Activated naive CD4-positive, alpha-beta T cell (primary cell): ENCODE data around the gene U2AF1L4.
"Not testable (repeated sequence)": the region's sequence is repeated elsewhere in the genome, so short reads cannot be mapped to it uniquely, and the experiment has no call there.

Experiments
- DNase-seq, 4 experiments: peaks; one replicate each; lab custom pipeline; 2025; lab: John Stamatoyannopoulos, UW

U2AF1L4 gene

DNA sequence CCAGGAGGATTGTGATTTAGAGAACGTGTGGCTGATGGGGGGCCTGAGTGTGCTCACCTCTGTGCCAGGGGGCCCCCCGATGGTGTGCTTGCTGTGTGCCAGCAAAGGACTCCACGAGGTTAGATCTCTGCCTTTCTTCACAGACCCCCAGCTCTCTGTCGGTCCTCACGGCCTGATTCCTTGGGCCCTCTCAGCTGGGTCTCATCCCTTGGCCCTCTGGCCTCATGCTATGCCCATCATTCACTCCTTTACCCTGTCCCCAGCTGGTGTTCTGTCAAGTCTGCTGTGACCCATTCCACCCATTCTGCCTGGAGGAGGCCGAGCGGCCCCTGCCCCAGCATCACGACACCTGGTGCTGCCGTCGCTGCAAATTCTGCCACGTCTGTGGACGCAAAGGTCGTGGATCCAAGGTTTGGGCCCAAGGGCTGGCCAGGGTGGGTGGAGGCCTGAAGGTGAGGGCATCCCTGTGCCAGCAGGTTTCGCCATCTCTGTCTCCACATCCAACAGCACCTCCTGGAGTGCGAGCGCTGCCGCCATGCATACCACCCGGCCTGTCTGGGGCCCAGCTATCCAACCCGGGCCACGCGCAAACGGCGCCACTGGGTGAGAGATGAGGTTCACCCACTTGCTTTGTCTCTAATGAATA is 19.9 kb downstream of the U2AF1L4 start:
- no peak for DNase-seq

DNA sequence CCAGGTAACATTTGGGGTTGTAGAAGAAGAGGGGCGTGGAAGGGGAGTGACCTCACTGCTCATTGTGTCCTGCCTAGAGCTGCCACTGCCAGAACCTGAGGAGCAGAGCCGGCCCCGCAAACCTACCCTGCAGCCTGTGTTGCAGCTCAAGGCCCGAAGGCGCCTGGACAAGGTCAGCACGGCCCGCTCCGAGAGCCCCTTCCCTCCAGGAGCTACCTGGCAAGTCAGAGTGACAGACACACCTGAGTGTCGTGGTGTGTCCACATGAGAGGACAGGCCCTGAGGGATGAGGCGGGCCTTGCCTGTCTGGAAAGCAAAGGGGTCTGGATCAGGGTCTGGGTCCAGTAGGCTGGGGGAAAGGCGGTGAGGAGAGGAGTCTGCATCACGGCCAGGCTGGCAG is 20.7 kb downstream of the U2AF1L4 start:
- DNase-seq, result no peak

DNA sequence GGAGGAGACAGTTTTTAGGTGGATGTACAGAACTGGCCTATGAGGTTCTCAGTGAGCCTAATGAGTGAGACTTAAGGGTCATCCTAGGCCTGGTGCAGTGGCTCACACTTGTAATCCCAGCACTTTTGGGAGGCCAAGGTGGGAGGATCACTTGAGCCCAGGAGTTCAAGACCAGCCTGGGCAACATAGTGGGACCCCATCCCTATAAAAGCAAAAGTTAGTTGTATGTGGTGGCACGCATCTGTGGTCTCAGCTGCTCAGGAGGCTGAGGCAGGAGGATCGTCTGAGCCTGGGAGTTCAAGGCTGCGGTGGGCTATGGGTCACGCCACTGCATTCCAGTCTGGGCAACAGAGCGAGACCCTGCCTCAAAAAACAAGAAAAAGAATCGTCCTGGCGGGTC is 21.1 kb downstream of the U2AF1L4 start:
- not testable (repeated sequence) for DNase-seq

DNA sequence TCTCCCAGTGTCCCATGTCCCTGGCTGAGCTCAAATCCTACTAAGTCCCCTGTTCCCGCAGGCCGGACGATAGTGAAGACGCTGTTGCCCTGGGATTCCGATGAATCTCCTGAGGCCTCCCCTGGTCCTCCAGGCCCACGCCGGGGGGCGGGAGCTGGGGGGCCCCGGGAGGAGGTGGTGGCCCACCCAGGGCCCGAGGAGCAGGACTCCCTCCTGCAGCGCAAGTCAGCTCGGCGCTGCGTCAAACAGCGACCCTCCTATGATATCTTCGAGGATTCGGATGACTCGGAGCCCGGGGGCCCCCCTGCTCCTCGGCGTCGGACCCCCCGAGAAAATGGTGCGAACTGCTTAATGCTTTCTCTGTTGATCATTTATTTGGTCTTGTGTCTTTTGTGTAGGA is 21.5 kb downstream of the U2AF1L4 start:
- no peak for DNase-seq

DNA sequence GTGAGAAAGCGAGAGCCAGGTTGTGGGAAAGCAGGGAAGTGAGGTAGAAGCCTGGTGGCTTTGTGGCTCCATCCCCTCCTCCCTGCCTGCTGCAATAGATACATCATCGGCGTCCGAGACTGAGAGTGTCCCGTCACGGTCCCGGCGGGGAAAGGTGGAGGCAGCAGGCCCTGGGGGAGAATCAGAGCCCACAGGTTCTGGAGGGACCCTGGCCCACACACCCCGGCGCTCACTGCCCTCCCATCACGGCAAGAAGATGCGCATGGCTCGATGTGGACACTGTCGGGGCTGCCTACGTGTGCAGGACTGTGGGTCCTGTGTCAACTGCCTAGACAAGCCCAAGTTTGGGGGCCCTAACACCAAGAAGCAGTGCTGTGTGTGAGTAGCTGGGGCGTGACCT is 22.3 kb downstream of the U2AF1L4 start:
- DNase-seq, result no peak

DNA sequence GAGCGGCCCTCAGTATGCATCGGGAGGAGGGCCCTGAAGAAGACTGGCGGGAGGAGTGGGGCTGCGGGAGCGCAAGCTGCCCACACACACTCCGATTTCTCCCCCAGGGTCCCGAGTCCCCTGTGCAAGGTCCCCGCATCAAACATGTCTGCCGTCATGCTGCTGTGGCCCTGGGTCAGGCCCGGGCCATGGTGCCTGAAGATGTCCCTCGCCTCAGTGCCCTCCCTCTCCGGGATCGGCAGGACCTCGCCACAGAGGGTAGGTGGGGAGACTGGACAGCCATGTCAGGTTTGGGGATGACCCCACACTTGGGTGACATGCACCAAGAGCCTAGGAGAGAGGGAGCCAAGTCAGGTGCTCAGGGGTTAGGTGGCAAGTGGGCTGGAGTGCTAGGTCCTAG is 22.8 kb downstream of the U2AF1L4 start:
- no peak for DNase-seq

DNA sequence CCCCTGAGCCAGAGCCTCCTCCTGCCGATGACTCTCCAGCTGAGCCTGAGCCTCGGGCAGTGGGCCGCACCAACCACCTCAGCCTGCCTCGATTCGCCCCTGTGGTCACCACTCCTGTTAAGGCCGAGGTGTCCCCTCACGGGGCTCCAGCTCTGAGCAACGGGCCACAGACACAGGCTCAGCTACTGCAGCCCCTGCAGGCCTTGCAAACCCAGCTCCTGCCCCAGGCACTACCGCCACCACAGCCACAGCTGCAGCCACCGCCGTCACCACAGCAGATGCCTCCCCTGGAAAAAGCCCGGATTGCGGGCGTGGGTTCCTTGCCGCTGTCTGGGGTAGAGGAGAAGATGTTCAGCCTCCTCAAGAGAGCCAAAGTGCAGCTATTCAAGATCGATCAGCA is 23.8 kb downstream of the U2AF1L4 start:
- DNase-seq, result no peak

DNA sequence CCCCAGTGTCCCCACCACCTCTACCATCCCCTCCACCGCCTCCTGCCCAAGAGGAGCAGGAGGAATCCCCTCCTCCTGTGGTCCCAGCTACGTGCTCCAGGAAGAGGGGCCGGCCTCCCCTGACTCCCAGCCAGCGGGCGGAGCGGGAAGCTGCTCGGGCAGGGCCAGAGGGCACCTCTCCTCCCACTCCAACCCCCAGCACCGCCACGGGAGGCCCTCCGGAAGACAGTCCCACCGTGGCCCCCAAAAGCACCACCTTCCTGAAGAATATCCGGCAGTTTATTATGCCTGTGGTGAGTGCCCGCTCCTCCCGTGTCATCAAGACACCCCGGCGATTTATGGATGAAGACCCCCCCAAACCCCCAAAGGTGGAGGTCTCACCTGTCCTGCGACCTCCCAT is 24.6 kb downstream of the U2AF1L4 start:
- no peak for DNase-seq

DNA sequence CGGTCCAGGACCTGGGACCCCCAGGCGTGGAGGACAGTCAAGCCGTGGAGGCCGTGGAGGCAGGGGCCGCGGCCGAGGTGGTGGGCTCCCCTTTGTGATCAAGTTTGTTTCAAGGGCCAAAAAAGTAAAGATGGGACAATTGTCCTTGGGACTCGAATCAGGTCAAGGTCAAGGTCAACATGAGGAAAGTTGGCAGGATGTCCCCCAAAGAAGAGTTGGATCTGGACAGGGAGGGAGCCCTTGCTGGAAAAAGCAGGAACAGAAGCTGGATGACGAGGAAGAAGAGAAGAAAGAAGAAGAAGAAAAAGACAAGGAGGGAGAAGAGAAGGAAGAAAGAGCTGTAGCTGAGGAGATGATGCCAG is 25.1 kb downstream of the U2AF1L4 start:
- DNase-seq, result no peak

DNA sequence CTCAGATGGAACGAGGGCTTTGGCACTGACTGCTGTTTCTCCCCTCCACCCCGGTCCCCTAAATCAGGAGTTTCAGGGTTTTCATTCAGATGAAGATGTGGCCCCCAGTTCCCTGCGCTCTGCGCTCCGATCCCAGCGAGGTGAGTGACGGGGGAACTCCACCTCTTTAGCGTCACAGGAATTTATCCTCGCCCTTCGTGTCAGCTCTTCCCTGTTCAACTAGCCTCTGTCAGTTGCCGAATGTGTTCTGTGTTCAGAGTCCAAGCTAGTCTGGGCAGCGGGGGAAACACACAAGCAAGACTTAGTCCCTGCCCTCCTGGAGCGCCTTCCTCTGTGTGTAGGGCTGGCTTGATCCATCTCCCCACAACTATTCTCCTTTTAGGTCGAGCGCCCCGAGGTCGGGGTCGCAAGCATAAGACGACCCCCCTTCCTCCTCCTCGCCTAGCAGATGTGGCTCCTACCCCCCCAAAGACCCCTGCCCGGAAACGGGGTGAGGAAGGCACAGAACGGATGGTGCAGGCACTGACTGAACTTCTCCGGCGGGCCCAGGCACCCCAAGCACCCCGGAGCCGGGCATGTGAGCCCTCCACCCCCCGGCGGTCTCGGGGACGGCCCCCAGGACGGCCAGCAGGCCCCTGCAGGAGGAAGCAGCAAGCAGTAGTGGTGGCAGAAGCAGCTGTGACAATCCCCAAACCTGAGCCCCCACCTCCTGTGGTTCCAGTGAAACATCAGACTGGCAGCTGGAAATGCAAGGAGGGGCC is 25.6 kb downstream of the U2AF1L4 start:
- DNase-seq, result no peak

DNA sequence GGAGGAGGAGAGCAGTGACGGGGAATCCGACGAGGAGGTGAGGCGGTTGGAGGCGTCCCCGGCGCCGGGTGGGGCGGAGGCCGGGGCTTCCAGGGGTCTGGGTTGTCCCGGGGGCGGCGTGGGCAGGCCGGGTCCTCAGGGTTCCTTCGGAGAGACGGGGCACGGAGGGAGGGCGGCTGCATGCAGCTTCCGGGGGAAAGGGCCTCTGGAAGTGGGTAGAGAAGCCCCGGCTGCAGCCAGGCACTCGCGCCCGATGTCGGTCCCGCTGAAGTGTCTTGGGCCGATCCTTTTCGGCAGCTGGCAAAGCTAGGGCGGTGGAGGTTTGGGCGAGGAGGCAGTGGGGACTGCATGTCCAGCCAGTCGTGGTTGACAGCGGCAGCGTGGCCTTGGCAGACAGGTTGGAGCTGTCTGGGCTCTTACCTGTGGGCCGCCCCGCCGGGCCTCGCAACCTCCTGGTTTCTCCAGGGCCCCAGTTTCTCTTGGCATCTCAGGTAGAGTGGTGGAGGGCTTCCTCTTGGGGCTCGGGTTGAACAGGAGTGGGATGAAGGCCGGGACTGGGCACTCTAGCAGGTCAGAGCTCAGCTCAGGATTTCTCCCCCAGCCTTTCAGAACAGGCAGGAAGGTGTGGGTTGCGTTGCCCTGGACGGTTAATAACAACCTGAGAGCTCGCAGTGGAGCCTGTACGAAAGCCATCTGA is 26.7 kb downstream of the U2AF1L4 start:
- peak in 3 of 4 experiments; percentile 35 to 39 (median 37) for DNase-seq

DNA sequence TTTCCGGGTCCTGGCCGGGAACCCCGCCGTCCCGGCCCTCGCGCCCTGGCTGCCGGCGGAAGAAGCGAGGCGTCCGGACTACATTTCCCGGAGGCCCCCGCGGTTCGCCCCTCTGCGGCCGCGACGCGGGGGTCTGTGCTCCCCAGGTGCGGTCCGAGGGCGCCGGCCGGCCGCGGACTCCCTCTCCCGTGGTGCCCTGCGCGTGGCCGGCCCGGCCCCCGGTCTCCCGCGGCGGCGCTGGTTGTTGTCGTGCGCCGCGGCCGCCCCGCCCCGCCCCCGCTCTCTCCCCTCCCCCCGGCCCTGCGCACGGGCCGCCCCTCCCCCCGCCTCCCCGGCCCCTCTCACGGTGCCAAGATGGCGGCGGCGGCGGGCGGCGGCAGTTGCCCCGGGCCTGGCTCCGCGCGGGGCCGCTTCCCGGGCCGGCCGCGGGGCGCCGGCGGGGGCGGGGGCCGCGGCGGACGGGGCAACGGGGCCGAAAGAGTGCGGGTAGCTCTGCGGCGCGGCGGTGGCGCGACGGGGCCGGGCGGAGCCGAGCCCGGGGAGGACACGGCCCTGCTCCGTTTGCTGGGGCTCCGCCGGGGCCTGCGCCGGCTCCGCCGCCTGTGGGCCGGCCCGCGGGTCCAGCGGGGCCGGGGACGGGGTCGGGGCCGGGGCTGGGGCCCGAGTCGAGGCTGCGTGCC is 27.4 kb downstream of the U2AF1L4 start, which contains the start of gene KMT2B:
Gene KMT2B, plus strand, starts transcription at position 339 of the 680 bp plus-strand sequence. Its CDS starts 16 bp downstream, at position 355.
- peak in 1 of 4 experiments; percentile 82 for DNase-seq

DNA sequence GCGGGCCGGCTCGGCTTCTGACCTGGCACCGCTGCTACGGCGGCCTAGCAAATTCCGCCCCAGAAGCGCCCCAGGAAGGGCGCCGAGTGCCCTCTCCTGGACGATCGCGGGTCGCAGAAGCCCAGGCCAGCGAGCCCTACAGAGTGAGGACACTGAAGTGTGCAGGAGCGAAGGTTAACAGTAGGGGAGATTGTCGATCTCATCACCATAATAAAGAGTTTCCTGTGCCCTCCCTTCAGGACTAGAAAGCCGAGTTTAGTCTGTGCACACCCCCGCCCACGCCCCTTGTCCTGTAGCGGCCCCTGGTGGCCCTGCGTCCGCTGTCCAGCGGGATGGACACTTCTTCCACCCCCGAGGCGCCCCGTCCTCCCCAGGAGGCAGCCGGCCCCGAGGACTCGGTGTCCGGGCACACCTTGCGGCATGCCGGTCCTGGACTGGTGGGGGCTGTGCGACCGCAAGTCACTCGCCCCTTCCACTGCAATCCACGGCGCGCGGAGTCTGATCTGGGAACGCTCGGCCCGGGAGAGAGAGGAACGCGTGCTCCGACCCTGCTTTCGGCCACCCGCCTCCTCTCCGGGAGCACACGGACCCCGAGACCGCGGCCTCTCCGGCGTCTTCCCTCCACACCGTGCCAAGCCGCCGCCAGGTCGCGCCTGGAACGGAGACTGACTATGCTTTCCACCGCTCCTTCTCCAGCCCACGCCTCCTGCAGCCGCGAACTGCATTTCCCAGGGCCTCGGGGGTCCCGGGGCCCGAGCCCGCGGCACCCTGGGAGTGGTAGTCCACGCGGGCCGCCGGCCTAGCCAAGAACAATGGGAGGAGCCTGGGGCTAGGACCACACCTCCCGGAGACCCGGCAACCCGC is 28.2 kb downstream of the U2AF1L4 start:
- DNase-seq, result peak; percentile 83 to 95 (median 91)

DNA sequence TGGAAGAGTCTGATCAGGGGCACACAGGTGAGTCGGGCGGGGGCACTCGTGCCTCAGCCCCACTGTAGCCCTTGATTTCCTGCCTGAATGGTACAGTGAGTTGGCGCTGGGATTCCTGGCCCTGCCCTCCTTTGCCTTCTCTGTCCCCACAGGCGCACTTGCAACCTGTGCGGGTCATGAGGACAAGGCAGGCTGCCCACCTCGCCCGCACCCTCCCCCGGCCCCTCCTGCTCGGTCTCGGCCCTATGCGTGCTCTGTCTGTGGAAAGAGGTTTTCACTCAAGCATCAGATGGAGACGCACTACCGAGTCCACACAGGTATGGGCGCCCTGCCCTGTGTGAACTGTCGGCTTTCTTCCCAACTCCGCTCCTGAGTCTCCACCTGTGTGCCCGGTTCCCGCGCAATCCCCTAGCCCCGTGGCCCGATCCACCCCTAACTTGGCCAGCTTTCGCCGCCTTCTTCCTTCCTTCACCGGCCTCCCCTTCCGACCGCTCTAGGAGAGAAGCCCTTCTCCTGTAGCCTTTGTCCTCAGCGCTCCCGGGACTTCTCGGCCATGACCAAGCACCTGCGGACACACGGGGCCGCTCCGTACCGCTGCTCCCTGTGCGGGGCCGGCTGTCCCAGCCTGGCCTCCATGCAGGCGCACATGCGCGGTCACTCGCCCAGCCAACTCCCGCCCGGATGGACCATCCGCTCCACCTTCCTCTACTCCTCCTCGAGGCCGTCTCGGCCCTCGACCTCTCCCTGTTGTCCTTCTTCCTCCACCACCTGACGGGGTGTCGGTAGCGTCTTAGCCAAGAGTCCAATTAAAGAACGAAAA is 29.0 kb downstream of the U2AF1L4 start:
- no peak for DNase-seq

DNA sequence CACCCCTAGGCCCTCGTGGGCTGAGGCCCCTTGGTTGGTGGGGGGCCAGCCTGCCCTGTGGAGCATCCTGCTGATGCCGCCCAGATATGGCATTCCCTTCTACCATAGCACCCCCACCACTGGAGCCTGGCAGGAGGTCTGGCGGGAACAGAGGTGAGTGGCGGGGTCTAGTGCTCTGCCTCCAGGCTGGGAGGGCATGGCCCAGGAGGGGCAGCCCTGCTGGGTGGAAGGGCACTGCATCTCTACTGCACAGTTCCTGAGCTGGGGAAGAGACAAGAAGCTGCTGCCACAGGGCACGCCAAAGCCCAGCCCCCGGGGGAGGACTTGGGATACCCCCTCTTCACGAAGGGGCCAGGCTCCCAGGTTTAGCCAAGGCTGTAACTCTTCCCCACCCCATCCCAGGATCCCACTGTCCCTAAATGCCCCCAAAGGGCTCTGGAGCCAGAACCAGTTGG is 29.8 kb downstream of the U2AF1L4 start:
- no peak for DNase-seq

DNA sequence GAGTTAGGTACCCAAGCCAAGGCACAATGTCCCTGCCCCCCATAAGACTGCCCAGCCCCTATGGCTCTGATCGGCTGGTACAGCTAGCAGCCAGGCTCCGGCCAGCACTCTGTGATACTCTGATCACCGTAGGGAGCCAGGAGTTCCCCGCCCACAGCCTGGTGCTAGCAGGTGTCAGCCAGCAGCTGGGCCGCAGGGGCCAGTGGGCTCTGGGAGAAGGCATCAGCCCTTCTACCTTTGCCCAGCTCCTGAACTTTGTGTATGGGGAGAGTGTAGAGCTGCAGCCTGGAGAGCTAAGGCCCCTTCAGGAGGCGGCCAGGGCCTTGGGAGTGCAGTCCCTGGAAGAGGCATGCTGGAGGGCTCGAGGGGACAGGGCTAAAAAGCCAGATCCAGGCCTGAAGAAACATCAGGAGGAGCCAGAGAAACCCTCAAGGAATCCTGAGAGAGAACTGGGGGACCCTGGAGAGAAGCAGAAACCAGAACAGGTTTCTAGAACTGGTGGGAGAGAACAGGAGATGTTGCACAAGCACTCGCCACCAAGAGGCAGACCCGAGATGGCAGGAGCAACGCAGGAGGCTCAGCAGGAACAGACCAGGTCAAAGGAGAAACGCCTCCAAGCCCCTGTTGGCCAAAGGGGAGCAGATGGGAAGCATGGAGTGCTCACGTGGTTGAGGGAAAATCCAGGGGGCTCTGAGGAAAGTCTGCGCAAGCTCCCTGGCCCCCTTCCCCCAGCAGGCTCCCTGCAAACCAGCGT is 30.4 kb downstream of the U2AF1L4 start:
- no peak for DNase-seq

DNA sequence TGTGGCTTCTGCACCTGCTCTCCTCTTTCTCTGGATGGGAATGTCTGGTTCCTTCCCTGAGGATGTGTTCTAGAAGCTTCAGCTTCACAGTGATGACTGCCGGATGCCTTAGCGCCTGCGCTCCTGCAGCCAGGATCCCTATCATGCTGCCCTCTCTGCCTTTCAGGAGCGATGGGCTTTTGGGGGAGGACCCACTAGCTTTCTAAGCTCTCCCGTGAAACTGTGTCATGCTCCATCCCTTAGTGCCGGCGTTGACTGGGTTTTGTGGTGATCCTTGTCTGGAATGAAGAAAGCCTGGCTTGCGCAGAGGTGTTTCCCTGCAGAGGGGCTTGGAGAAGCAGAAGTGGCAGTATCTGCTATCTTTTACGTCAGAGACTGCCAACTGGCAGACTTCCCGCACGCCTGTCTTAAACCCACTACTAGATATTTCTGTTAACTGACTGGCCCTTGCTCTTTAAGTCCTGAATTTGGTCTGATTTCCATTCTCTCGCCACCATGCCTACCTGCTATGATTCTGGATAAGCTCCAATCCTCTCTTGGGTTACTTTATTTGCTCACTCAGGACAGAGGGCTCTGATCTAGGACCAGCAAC is 31.2 kb downstream of the U2AF1L4 start:
- no peak for DNase-seq

DNA sequence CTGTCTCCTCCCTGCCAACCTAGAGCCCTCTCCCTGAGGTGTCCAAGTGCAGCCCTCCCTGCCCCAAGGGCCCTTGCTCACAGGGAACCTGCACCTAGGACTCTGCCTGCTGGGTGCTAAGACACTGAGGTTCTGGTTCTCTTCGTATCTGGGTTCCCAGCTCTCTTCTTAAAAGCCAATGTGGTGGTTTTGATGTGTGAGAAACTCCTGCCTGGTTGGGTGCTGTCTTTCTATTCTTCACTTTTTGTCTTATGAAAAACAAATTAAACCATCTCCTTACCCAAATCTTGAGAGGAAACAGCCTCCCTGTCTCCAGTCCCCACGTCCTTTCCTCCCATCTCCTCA is 31.7 kb downstream of the U2AF1L4 start:
- no peak for DNase-seq
